ENCODE results near the gene HCFC1.

Gene HCFC1

DNA sequence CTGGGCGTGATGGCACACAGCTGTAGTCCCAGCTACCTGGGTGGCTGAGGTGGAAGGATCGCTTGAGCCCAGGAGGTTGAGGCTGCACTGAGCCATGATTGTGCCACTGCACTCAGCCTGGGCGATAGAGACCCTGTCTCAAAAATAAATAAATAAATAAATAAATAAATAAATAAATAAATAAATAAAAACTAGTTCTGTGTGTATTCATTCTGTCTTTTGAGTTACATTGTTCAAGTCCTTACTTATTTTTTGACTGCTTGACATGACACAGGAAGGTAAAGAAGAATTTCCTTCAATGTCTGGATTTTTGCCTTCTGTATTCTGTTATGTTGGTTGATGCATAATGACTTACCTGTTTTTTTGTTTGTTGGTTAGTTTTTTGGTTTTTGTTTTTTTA, 34.6 kb downstream of the HCFC1 start:
- no peak for DNase-seq

DNA sequence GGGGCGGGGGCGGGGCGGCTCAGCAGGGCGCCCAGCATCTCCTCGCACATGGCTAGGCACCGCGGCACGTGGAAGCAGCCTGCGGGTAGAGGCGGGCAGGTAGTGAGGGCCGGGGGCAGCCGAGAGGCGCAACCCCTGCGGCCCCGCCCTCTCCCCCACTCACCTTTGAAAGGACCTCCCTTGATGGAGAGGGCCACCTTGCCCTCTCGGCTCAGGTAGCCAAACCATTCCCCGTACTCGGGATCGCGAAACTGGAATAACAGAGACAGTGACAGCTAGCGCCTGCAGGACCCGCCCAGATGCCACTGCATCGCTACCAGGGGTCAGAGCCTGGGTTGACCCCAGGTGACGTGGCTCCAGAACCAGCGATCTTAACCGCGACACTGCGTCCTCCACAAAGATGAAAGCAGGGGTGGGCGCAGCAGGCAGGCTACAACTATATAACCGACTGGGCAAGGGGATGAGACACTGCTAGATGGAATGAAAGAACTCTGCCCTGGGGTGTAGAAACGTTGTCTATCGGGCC, 36.2 kb downstream of the HCFC1 start:
- no peak for DNase-seq

DNA sequence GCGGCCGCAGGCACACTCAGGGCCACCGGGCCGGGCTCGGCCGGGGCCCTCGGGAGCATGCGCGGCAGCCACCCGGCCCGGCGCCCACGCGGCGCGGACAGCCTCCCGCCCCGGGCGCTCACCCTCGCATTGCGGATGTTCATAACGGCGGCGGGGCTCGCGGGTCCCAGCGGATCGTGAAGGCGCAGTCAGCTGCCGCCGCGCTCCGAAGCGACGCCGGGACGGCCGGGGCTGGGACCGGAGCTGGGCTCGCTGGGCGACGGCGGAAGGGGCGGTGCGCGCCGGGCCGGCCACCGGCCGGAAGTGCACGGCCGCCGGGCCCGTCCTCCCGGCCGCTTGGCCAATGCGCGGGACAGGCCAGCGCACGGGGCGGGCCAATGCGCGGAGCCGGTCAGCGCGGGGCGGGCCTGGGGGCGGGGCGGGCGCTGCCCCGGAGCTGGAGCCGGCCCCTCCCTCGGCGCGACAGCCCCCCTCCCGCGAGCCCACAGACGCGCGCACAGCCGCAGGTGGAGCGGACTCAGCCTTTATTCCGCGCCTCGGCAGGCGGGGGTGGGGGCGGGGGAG, 36.8 kb downstream of the HCFC1 start, which contains the start of gene NAA10:
Gene NAA10, minus strand, starts transcription at position 276 of the 564 bp plus-strand sequence. Its CDS starts 133 bp downstream, at position 143.
- DNase-seq, result peak; percentile 73

DNA sequence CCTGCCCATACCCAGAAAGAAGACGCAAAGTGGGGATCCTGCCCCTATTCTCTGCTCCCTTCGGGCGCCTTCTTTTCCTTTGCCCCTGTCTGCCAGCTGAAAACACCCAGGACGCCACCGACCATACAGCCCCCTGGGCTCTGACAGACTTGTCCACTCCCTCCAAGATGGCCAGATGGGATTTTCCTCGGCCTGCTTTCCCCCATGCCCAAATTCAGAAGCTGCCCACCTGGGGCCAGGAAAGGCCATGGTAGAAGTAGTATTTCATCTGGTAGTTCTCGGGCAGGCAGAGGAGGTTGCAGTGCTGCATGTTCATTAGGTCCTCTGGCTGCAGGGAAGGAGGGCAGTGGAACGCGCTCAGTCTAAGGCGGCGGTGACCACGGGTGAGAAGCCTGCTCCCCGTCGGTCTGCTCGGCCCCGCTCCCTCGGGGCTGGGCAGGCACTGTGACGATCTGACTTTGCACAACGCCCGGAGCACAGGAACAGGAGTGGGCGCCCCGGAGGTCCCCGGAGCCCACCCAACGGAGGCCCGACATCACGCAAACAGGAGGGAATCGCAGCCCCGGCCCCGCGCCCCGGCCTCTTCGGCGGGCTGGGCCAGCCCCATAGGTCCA, 37.4 kb downstream of the HCFC1 start:
- no peak for DNase-seq

DNA sequence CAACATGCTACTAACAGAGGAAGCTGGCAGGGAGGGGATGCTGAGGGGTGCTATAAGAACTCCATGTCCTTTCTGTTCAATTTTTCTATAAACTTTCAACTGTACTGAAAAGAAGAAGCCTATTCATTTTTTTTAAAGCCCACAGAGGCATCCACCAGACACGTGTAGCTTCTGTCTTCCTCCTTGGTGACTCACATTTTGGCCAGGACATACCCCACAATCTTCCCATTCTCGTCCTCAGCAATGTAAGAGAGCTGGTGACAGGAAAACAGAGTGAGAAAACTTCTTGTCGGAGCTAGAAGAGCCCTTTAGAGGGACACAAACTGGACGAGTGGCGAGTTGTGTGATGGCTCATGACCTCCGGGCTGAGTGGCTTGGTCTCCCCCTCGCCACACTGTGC, 37.9 kb downstream of the HCFC1 start:
- DNase-seq, result peak; percentile 41

DNA sequence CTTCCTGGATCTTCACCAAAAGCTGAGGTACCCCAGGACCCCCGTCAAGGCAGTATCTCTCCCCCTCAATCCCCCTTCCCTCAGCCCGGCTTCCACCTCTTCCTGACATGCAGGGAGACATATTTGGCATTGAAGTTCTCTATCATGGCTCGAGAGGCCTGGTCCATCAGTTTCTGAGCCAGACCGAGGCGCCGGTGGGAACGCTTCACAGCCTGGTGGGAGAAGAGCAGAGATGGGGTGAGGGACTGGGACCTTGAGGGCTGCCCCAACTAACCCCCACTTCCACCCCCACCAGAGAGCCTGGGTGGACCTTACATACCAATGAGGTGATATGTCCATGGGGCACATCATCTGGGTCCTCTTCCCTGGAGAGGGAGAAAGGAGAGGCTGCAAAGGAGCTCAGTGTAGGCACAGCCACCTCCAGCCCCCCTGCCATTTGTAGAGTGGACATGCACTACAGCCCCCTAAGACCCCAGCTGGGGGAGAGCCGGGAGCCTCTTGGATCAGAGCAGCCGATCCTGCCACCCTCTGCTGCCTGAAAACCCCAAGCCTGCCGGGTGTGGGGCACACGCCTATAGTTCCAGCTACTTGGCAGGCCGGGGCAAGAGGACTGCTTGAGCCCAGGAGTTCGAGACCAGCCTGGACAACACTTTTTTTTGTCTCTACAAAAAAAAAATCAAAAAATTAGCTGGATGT, 39.2 kb downstream of the HCFC1 start:
- no peak for DNase-seq

DNA sequence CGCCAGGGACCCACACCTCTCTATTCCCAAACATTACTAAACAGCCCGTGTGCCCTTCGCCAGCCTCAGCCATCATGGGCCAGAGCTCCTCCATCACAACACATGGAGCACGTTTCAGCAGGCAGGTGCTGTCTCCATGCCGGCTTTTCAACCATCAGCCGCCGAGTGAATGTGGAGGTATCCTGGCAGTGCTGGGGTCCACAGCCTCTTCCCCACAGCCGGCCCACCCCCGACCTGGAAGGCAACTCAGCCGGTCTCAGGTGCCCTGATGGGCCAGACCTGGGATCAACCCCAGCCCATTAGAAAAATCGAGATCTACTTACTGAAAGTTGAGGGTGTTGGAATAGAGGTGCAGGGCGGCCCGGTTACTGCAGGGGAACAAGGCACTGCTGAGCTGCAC, 39.9 kb downstream of the HCFC1 start:
- DNase-seq, result no peak

DNA sequence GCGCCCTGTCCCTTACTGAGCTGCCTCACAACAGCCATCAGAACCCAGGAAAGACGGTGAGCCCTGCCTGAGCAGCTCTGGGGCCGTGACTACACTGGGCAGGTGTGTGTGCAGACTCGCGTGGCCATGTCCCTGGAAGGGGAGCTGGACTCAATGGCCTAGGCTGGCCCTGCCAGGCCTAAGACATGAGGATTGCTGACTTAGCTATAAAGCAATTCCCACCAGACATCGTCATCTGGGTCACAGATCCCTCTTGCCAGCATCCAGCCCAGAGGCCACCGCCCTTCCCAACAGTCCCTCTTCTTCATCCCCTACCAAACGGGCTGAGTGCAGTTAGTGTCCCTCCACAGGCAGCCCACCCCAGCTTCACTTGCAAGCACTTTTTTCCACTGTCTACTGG, 40.5 kb downstream of the HCFC1 start:
- no peak for DNase-seq

DNA sequence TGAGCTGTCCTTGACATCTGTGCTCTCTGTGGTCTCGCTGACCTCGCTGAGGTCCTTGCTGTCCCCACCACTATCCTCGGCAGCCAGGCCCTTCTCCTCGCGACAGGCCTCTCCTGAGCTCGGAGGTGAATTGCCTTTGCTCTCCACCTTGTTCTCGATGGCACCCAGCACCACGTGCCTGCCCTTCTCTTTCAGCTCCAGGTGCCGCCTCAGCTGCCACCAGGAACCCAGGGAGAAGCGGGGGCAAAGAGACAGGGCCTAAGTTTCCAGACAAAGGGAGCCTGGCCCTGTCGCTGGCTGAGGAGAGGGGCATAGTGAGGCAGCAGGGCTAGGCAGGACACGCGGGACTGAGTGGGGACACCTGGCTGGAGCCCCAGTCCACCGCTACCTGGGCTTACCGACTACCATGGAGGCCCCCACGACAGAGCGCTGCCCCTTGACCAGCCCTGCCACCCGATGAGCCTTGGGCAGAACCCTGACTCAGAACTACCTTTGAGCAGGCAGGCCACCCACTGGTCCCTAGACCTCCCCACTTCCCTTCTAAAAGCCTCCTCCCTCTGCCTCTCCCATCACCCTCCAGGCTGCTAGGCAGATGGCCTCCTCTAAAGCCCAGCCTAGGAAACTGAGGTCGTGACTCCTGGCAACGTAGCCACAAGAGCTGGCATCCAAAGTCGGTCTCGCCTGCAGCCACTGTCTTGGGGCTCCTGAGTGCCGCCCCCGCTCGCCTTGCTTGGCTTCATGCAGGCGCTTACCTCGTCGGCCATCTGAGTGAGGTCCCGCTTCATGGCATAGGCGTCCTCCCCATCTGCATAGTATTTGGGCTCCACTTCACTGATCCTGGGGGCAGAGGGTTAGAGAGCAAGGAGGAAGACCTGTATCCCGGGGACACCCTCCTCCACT, 41.4 kb downstream of the HCFC1 start:
- DNase-seq, result no peak

DNA sequence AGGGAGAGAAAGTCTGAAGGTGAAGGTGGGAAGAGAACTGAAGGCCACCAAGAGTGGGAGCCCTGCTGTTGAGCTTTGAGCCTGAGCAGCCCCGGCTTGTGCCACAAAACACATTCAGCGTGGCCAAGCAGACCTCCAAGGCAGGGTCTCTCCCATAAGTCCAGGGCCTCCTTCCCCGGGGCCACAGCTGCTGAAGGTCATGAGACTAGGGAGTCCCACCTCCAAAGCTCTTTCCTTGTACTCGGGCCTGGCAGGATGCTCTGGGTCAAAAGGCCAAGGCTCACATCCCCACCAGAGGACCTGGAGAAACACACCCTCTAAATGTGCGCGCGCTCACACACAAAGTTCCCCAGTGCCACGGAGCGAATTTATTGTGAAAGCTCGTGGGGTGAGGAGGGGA, 42.0 kb downstream of the HCFC1 start:
- no peak for DNase-seq

DNA sequence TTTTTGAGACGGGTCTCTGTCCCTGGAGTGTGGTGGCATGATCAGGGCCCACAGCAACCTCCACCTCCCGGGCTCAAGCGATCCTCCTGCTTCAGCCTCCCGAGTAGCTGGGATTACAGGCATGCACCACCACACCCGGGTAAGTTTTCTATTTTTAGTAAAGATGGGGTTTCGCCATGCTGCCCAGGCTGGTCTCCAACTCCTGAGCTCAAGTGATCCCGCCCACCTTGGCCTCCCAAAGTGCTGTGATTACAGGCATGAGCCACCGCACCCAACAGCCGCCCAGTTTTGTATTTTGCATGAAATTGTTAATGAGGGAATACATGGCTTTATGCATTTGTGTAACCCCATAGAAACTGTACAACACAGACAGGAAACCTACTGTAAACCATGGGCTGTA, 42.8 kb downstream of the HCFC1 start:
- DNase-seq, result no peak

DNA sequence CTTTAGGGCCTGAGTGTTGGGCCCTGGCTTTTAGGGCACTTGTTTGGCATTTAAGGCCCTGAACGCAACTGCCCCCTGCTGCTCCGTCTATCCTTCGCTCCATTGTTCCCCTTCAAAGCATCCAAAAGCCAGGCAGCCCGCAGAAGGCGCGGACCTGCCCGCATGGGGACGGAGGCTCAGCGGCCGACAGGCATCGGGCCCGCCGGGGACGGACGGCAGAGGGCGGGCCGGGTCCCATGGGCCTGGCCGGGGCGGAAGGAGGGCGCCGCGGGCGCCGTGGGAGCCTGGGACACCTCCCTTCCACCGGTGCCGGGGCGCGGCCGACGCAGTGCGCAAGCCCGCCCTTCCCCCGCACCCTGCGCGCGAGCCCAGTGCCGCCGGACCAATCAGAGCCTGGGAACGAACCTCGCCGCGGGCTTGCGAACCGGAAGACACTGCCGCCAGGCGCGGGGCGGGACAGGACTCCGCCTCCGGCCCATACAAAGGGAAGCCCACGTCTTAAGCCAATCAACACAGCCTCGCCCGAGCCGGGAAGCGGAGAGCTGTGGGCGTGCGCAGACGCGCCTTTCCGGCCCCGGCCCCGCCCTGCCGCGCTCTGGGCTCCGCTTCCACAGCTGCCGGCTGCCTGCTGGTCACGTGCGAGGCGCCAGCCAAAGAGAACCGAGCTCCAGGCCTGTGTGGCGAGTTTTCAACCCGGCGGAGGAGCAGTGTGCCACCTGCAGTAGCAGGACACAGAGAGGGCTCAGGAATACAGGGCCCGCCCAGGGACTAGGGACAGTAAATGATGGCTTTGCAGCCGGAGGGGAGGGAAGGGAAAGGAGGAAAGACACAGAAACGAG, 43.5 kb downstream of the HCFC1 start:
- DNase-seq, result peak; percentile 96

DNA sequence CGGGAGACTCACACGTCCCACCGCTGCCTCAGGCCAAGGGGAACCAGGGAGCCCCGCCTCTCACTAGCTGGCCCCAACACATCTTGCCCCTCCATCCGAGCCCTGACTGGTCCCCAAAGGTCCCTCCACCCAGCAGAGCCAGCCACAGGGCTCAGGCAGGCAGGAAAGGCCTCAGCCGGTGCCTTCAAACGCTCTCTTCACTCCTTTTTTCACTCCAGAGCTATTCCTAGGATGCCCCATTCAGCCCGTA, 44.0 kb downstream of the HCFC1 start:
- DNase-seq, result no peak

DNA sequence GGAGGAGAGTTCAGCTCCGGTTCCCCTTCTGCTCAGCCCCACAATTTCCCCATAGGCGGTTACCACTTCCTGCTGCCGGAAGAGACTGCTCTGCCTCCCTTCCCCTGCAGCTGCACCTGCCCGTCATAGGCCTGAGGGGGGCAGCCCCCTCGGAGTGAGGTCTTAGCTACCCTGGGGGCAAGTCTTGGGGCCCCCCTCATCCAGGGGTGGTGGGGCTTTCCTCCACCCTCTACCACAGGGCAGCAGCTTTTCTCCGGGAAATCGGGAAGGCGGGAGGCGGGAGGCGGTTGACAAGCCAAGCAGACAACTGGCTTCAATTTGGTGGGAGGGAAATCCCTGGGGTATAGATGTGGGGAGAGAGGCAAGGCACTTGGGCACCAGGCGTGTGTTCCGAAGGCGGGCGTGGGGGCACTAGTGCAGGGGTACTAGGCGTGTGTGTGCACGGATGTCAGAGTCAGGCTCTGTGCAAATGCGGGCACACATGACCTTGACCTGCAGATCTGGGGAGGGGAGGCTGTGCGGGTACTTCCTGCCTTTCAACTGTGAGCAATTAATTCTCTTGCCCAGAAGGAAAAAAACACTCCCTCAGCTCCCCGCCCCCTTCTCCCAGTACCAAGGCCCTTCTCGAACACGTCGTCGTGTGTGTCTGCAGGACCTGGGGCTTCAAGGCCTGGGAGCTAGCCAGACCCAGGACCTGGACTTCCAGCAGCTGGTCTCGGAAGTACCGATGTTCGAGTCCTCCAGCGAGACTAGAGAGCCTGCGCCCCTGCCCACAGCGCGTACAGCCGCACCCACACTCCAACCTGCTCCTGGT, 44.6 kb downstream of the HCFC1 start:
- no peak for DNase-seq

DNA sequence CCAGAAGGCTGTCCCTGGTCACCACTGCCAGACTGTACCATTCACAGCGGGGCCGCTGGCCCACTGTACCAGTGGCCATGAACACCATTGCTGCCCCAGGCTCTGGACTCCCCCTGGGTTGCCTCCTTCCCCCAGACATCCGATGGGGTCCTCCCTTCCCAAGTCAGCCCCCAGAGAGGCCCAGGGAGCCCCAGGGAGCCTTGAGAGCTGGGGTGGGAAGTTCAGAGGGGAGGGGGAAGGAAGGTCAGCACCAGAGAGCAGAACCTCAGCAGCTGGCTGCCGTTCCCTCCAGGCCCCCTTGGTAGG, 45.1 kb downstream of the HCFC1 start:
- no peak for DNase-seq

DNA sequence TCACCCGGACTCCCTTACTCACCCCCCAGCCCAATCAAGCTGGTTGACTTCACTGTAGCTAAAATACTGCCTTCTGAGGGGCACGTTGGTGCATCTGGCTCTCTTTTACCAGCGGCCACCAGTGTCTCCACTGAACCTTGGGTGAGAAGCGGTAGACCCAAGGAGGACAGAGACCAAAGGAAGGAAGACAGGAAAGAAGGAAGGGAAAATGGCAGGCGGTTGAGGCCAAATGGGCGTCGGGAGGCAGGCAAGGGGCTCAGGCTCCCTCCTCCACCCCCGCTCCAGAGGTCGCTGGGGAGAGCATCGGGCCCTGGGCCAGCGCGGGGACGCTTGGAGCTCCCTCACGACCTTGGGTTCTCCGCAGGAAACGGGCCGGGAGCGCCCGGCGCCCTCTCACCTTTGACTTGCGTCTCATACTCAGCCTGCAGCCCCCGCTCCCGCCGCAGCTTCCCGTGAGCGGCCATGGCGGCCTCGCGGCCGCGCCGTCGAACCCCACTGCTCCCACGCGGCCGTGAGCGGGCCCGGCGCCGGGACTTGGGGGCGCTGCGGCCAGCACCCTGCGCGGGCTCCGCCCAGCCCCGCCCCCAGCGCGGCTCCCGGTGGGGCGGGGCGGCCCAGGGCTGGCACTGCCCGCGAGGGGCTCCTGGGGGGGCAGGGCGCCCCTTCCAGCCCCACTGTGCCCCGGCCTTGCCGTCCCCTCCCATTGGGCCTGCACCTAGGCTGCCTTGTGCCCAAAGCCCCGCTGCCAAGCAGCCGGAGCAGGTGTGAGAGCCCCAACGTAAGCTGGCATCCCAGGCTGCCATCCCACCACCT, 45.7 kb downstream of the HCFC1 start, which contains the start of gene ARHGAP4:
Gene ARHGAP4, minus strand, starts transcription at position 526 of the 813 bp plus-strand sequence. Its CDS starts 62 bp downstream, at position 464.
- no peak for DNase-seq

DNA sequence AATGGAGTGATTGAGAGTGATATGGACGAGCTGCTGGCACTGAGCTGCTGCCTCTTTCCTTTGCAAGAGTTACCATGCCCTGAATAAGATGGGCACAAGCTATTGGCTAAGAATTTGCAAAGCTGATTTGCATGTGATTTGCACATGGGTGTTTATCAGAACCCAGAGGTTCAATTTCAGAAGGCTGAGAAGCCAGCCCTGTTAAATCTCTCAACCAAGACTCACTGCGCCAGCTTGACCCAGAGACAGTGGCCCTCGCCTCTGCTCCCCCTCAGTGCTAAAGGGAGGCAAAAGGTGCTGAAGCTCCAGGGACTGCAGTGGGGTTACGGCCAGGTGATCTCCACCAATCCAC, 46.3 kb downstream of the HCFC1 start:
- DNase-seq, result no peak

DNA sequence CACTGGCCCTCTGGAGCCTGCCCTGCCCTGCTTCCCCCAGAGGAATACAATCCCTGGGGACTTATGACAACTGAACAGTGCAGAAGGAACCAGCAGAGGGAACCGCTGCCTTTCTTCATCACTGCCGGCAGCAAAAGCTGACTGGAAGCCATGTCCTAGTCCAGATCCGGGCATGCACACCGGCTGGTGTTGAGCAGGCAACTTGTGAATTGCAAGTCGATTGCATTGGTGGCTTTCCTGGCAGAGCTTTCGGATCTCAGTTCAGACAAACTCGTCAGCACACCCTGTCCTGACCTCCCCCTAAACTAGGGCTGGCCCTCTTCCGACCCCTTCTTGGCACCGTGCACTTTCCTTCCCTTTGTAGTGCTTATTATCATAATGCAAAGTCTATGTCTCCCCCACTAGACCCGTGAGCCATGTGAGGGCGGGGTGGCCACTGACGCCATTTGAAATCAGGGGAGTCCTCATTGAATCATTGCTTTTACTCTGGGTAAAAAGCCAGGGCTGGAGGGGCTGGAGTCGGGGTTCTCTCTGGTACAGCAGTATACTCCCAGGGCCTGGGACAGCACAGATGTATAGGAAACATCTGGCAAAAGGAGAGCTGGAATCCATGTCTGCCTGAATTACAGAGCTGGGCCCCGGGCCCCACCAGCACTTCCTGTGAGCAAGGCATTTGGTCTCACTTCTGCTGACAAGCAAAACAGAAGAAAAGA, 47.3 kb downstream of the HCFC1 start:
- no peak for DNase-seq

DNA sequence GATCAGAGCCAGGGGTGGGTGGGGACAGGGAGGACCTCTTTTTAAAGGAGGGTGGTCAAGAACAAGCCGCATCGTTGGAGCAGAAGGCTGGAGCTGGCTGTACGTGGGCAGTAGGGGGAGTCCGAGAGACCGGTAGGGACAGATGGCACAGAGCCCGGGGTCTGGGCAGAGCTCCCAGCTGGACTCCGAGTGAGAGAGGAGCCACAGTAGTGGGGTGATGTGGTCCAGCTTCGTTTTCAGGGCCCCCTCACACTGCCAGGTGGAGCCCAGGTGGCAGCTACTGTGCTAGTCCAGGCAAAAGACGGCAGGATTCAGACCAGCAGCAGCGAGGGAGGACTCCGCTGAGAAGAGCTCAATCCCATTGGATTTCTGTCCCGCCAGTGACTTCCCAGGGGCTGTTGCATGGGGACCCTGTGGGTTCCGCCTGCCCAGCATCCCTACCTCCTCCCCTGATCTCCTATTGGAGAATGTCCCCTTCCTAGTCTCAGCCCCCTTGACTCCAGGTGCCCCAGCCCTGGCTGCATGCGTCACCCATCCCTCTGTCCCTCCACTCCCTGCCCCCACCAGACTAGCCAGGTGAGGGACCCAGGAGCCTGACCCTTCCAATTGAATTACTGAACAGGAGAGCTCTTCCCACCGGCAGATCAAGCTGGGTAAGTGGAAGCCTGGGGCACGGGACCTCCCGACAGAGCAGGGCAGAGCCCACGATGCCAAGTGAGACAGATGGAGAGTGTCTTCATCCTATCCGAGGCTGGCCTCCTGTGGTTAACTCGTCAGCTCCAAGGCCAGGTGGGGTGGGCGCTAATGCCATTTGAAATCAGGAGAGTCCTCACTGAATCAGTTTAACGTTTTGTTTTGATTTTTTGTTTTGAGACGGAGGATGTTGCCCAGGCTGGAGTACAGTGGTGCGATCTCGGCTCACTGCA, 48.4 kb downstream of the HCFC1 start:
- peak; percentile 45 for DNase-seq

Measured in HCEC 1CT (cell line).